ENCODE results near the gene ZNF391. TPM values are rescaled to one million over a fixed set of nuclear protein-coding genes. Genes with fewer than 3 reads are reported as not detected.

The ZNF391 gene
- total and polyA plus RNA-seq, 2 of the 4 experiments (the other 2 are of a cell fraction): 0.18 to 0.22 TPM

- H2BK5ac ChIP-seq (ENCODE audit: low read depth, low read length, poor library complexity, severe bottlenecking): no peak overlapping the region
- no peaks in the 10 kb centered on the region for H4K20me1 ChIP-seq (ENCODE audit: insufficient read depth, low read length)
- DNase-seq: no peak
- 100% methylated on average over 1 of the region's 4 CpGs; no CpG with 5 or more reads in 1 of the 2 experiments for WGBS, 2 experiments (ENCODE audit: extremely low coverage in 2 of 2, insufficient read length in 1 of 2)
- no peak overlapping the region for H3K56ac ChIP-seq (ENCODE audit: extremely low read depth, insufficient read depth, low read length)
- no peaks in the 10 kb centered on the region for H3K4me1 ChIP-seq (ENCODE audit: control insufficient read depth, insufficient read depth, low read length)
- no peak for ATAC-seq (ENCODE audit: low read depth)
- H3K9ac ChIP-seq (ENCODE audit: low read depth, low read length): no peak overlapping the region
- dilution Hi-C loops (cut with HindIII; ENCODE audit: low sequenced_read_pairs, unreplicated experiment) (no loop called here), intact Hi-C loops (cut with micrococcal nuclease) (no loop called here), in situ Hi-C loops (cut with MboI; ENCODE audit: low sequenced_read_pairs) (no loop called here)
- no peak overlapping the region for H3K4me2 ChIP-seq (ENCODE audit: low read depth, low read length)
- H2BK15ac ChIP-seq (ENCODE audit: low read depth, low read length): no peak overlapping the region
- no peak overlapping the region for H4K91ac ChIP-seq (ENCODE audit: insufficient read depth, low read depth, low read length)
- no peak overlapping the region for H2BK120ac ChIP-seq (ENCODE audit: low read depth, low read length)
- CTCF ChIA-PET: no interaction called here
- H2AK9ac ChIP-seq (replicated peaks; ENCODE audit: low read depth, low read length, poor library complexity): no peak overlapping the region
- no peak for TF ChIP-seq MXI1 (IDR thresholded peaks at IDR 0.05; ENCODE audit: borderline replicate concordance, low read depth, low read length)
- no peak for TF ChIP-seq BHLHE40 (IDR thresholded peaks at IDR 0.05; ENCODE audit: low read depth, low read length)
- TF ChIP-seq POLR2A (IDR thresholded peaks at IDR 0.05; ENCODE audit: low read depth, low read length): no peak
- no peak overlapping the region for H3K4ac ChIP-seq (ENCODE audit: low read depth, low read length)
- no peak overlapping the region for H3K14ac ChIP-seq (replicated peaks; ENCODE audit: low read depth, low read length)
- H2AK5ac ChIP-seq (ENCODE audit: low read depth, low read length): no peak overlapping the region
- POLR2A ChIA-PET (ENCODE audit: unreplicated experiment): no interaction called here
- H3K27me3 ChIP-seq (ENCODE audit: control insufficient read depth, insufficient read depth, low read length): no peaks in the 10 kb centered on the region
- H2BK20ac ChIP-seq (ENCODE audit: low read depth, low read length): no peak overlapping the region
- H3K9me1 ChIP-seq (ENCODE audit: insufficient read depth, low read length): no peaks in the 10 kb centered on the region
- H3K79me1 ChIP-seq (ENCODE audit: low read depth in 1 of 2, low read length in 2 of 2): no peaks in the 10 kb centered on the region
- no TSS peak for BruUV-seq (replicated peaks)
- no peak overlapping the region for H3K18ac ChIP-seq (ENCODE audit: low read depth, low read length)
- no peaks in the 10 kb centered on the region for H3K36me3 ChIP-seq (ENCODE audit: control insufficient read depth, insufficient read depth, low read length)
- H4K5ac ChIP-seq (ENCODE audit: low read depth, low read length): no peak overlapping the region
- H4K8ac ChIP-seq (ENCODE audit: low read depth in 2 of 2, low read length in 2 of 2): no peak overlapping the region
- no peak overlapping the region for H2AFZ ChIP-seq (replicated peaks; ENCODE audit: low read length, poor library complexity)
- H3K9me3 ChIP-seq (ENCODE audit: control insufficient read depth, insufficient read depth, low read length): no peaks in the 10 kb centered on the region
- no peak overlapping the region for H3K4me3 ChIP-seq (ENCODE audit: insufficient read depth, low read depth, low read length)
- H3K27ac ChIP-seq (ENCODE audit: insufficient read depth, low read length): no peak overlapping the region
- H3K23ac ChIP-seq (ENCODE audit: low read depth, low read length): no peak overlapping the region
Measured at GRCh38 chr6:27383011-27383410, 5.5 kb upstream of the ZNF391 start.
